Hepatocyte (in vitro differentiated cells): ENCODE measurements around the gene TRABD2A. TPM values are rescaled to one million over a fixed set of nuclear protein-coding genes. Genes with fewer than 3 reads are reported as not detected.

Experiments
- DNase-seq: peaks from one replicate; pipeline ENCODE4 v3.0.0-alpha.2; 2016; ENCODE audit warnings: low spot score
- H2AFZ ChIP-seq: fragments of 200-600 bp; sonication (generic); 2 replicates; pipeline ENCODE4 v1.6.0; 2016; ENCODE audit warnings: antibody characterized with exemption, mild to moderate bottlenecking
- H3K27ac ChIP-seq: fragments of 200-600 bp; sonication (generic); 2 replicates; pipeline ENCODE4 v1.5.1; 2016; ENCODE audit warnings: mild to moderate bottlenecking
- H3K27me3 ChIP-seq: fragments of 200-600 bp; sonication (generic); 2 replicates; pipeline ENCODE4 v1.6.1; 2016
- H3K36me3 ChIP-seq: fragments of 200-600 bp; sonication (generic); replicated peaks from 2 replicates; pipeline ENCODE4 v1.5.1; 2016; ENCODE audit warnings: low read depth; ENCODE audit not compliant: insufficient read depth
- H3K4me1 ChIP-seq: fragments of 200-600 bp; sonication (generic); 2 replicates; pipeline ENCODE4 v1.5.1; 2016; ENCODE audit warnings: mild to moderate bottlenecking, moderate library complexity; ENCODE audit not compliant: insufficient read depth
- H3K4me2 ChIP-seq: fragments of 200-600 bp; sonication (generic); 2 replicates; pipeline ENCODE4 v1.6.0; 2016
- H3K4me3 ChIP-seq: fragments of 200-600 bp; sonication (generic); 2 replicates; pipeline ENCODE4 v1.5.1; 2016; ENCODE audit warnings: mild to moderate bottlenecking
- H3K79me2 ChIP-seq: fragments of 200-600 bp; sonication (generic); 2 replicates; pipeline ENCODE4 v1.6.0; 2017; ENCODE audit warnings: mild to moderate bottlenecking
- H3K9me2 ChIP-seq: fragments of 200-600 bp; sonication (generic); replicated peaks from 2 replicates; pipeline ENCODE4 v1.6.0; 2017; ENCODE audit warnings: mild to moderate bottlenecking; ENCODE audit not compliant: insufficient read depth
- H3K9me3 ChIP-seq: fragments of 200-600 bp; sonication (generic); 2 replicates; pipeline ENCODE4 v1.5.1; 2016; ENCODE audit warnings: low read depth, mild to moderate bottlenecking
- H4K20me1 ChIP-seq: fragments of 200-600 bp; sonication (generic); 2 replicates; pipeline ENCODE4 v1.6.0; 2016; ENCODE audit warnings: mild to moderate bottlenecking; ENCODE audit not compliant: insufficient read depth, poor library complexity, severe bottlenecking
- EZH2 ChIP-seq: fragments of 200-600 bp; sonication (generic); IDR thresholded peaks from 2 replicates; pipeline ENCODE4 v1.6.1; 2016; ENCODE audit warnings: antibody characterized with exemption, mild to moderate bottlenecking, borderline replicate concordance
- EZH2phosphoT487 ChIP-seq: fragments of 200-600 bp; sonication (generic); IDR thresholded peaks from one replicate; pipeline ENCODE4 v1.6.1; 2018; ENCODE audit warnings: antibody characterized with exemption, mild to moderate bottlenecking, low read depth, moderate library complexity; ENCODE audit not compliant: unreplicated experiment, severe bottlenecking
- WGBS: methylation state at CpG from one replicate; pipeline ENCODE4 v1.1.6; 2016; ENCODE audit warnings: low lambda C conversion rate; ENCODE audit errors: missing lambda C conversion rate; 5-methylcytosine and 5-hydroxymethylcytosine counted together
- polyA plus RNA-seq: library from polyadenylated mRNA; unstranded; fragments of >200 nt; fragmentation: Nextera tagmentation; extraction: Ambion mirVana; gene quantifications from 2 replicates; pipeline ENCODE4 v1.2.1, GENCODE V29; 2016
- total RNA-seq: library from RNA; depleted of rRNA; stranded (reverse); fragments of >200 nt; gene quantifications from 2 replicates; pipeline ENCODE4 v1.2.3, GENCODE V29; 2014
- TF ChIP-seq, protein P1 (sequence below): fragments of 200-600 bp; sonication (generic); IDR thresholded peaks from 2 replicates; pipeline ENCODE4 v1.5.1; 2016; ENCODE audit warnings: antibody characterized with exemption, mild to moderate bottlenecking; ENCODE audit not compliant: poor library complexity

The TRABD2A gene
- total and polyA plus RNA-seq, 2 experiments from 2014 or later, result 2.2 to 2.9 TPM

DNA sequence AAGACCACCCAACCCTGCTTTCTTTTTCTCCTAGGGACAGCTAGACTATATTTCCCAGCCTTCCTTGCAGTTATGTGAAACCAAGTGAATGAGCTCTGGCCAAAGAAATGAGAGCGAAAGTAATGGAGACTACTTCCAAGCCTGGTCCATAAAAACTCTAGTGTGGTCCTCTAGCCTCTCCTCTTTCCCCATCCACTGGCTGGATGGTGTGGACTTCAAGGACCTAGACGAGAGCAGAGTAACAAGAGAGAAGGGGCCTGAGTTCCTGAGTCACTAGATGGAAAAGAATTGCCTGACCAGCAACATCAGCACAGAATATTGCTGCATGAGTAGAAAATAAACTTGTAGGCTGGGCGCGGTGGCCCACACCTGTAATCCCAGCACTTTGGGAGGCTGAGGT lies 21.6 kb upstream of the TRABD2A start:
- H3K9me3 ChIP-seq, result no peaks in the 10 kb centered on the region
- H3K79me2 ChIP-seq, result peaks cover 18% of the 10 kb centered on the region
- no peak for DNase-seq
- no peak overlapping the region for H3K4me3 ChIP-seq
- H3K4me1 ChIP-seq, result peaks cover 6% of the 10 kb centered on the region
- no peak for TF ChIP-seq EZH2phosphoT487
- TF ChIP-seq, protein P1, sequence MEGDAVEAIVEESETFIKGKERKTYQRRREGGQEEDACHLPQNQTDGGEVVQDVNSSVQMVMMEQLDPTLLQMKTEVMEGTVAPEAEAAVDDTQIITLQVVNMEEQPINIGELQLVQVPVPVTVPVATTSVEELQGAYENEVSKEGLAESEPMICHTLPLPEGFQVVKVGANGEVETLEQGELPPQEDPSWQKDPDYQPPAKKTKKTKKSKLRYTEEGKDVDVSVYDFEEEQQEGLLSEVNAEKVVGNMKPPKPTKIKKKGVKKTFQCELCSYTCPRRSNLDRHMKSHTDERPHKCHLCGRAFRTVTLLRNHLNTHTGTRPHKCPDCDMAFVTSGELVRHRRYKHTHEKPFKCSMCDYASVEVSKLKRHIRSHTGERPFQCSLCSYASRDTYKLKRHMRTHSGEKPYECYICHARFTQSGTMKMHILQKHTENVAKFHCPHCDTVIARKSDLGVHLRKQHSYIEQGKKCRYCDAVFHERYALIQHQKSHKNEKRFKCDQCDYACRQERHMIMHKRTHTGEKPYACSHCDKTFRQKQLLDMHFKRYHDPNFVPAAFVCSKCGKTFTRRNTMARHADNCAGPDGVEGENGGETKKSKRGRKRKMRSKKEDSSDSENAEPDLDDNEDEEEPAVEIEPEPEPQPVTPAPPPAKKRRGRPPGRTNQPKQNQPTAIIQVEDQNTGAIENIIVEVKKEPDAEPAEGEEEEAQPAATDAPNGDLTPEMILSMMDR, result no peak
- no peak for TF ChIP-seq EZH2
- H3K36me3 ChIP-seq, result no peaks in the 10 kb centered on the region
- no peaks in the 10 kb centered on the region for H4K20me1 ChIP-seq
- 93% methylated on average over 4 of the region's 4 CpGs for WGBS
- H3K4me2 ChIP-seq, result no peak overlapping the region
- H3K27me3 ChIP-seq, result no peaks in the 10 kb centered on the region
- H3K27ac ChIP-seq, result no peak overlapping the region
- no peak overlapping the region for H2AFZ ChIP-seq
- no peaks in the 10 kb centered on the region for H3K9me2 ChIP-seq

DNA sequence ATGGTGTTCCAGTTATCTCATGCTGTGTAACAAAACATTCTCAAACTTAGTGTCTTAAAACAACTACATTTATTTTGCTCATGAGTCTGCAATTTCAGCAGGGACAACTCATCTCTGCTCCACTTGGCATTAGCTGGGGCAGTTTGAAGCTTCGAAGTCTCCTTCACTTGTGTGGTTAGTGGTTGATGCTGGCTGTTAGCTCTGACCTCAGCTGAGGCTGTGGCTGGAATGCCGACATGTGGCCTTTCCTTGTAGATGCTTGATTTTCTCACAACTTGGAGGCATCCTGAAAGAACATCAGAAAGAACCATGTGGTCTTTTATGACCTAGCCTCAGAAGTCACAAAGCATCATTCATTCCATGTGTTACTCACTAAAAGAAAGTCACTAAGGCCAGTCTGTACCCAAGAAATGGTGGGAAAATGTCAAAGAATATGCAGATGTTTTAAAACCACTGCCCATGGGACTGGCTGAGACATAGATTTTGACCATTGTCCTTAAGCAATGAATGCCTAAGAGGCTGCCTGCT lies 20.8 kb upstream of the TRABD2A start:
- peaks cover 6% of the 10 kb centered on the region for H3K4me1 ChIP-seq
- no peaks in the 10 kb centered on the region for H3K9me2 ChIP-seq
- H3K9me3 ChIP-seq, result no peaks in the 10 kb centered on the region
- H3K4me3 ChIP-seq, result no peak overlapping the region
- no peak for DNase-seq
- TF ChIP-seq EZH2phosphoT487, result no peak
- TF ChIP-seq, protein P1, result no peak
- no peak for TF ChIP-seq EZH2
- no peaks in the 10 kb centered on the region for H3K27me3 ChIP-seq
- H4K20me1 ChIP-seq, result no peaks in the 10 kb centered on the region
- WGBS, result 93% methylated on average over 2 of the region's 2 CpGs
- no peak overlapping the region for H3K27ac ChIP-seq
- no peak overlapping the region for H2AFZ ChIP-seq
- H3K36me3 ChIP-seq, result no peaks in the 10 kb centered on the region
- peaks cover 12% of the 10 kb centered on the region for H3K79me2 ChIP-seq
- no peak overlapping the region for H3K4me2 ChIP-seq

DNA sequence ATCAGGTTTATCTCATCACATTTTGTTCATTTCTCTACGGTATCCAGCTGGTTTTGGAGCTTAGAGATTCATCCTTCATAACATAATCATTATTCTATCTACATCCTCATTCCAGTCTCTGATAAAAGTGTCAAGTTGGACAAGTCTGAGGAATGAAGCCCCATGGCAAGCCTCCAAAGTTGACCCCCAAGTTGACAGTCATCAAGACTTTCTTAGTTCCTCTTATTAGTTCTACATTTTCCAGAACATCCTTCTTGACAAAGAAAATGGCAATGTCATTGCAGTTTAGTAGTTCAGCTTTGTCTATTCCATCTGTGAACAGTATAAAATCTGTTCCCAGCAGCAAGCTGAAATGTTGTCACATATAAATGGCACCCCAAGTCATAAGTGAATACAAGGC lies 20.1 kb upstream of the TRABD2A start:
- TF ChIP-seq, protein P1, result no peak
- no peak for TF ChIP-seq EZH2phosphoT487
- TF ChIP-seq EZH2, result no peak
- Histone ChIP-seq H3K4me3 (no peak overlapping the region), H3K27ac (no peak overlapping the region)

More for the DNA sequence above, 20.1 kb upstream of the TRABD2A start:
- H4K20me1 ChIP-seq, result no peaks in the 10 kb centered on the region
- H3K27me3 ChIP-seq, result no peaks in the 10 kb centered on the region
- peaks cover 5% of the 10 kb centered on the region for H3K79me2 ChIP-seq
- WGBS, result 88% methylated on average over 1 of the region's 1 CpG
- H3K9me2 ChIP-seq, result no peaks in the 10 kb centered on the region
- H2AFZ ChIP-seq, result no peak overlapping the region
- H3K4me1 ChIP-seq, result peaks cover 6% of the 10 kb centered on the region
- no peak for DNase-seq
- H3K36me3 ChIP-seq, result no peaks in the 10 kb centered on the region
- H3K9me3 ChIP-seq, result no peaks in the 10 kb centered on the region
- H3K4me2 ChIP-seq, result no peak overlapping the region
